ENCODE results near the gene SYT9. TPM values are rescaled to one million over a fixed set of nuclear protein-coding genes. Genes with fewer than 3 reads are reported as not detected.
A peak's percentile ranks its signal among the peaks of the same experiment; 100 is the strongest.

SYT9 gene
- total RNA-seq, 1 donor from 2014 or later: 0.18 TPM

DNA sequence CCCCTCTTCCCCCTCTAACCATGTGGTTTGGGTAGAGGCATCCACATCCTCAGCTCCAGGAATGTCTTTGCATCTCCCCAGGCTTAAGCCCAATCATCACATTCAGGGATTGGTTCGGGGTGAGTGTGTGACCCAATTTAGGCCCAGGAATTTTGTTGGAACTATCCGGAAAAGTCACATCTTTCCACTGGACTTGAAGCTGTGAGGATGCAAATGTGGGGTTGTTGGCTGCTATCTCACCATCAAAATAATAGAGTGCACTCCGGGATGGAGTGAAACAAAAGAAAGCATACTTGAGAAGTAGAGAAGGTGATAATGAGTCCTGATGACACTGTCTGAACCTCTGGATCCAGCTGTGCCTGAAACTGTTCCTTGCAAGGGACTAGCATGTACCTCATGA lies 199.8 kb downstream of the SYT9 start:
- Histone ChIP-seq H3K27ac (no peak overlapping the region), H3K27me3 (ENCODE audit: low read depth) (peaks cover 32% of the 10 kb centered on the region), H3K4me3 (no peak overlapping the region), H3K4me1 (no peaks in the 10 kb centered on the region), H3K36me3 (no peaks in the 10 kb centered on the region), H3K9me3 (no peaks in the 10 kb centered on the region)
- TF ChIP-seq, protein P1, sequence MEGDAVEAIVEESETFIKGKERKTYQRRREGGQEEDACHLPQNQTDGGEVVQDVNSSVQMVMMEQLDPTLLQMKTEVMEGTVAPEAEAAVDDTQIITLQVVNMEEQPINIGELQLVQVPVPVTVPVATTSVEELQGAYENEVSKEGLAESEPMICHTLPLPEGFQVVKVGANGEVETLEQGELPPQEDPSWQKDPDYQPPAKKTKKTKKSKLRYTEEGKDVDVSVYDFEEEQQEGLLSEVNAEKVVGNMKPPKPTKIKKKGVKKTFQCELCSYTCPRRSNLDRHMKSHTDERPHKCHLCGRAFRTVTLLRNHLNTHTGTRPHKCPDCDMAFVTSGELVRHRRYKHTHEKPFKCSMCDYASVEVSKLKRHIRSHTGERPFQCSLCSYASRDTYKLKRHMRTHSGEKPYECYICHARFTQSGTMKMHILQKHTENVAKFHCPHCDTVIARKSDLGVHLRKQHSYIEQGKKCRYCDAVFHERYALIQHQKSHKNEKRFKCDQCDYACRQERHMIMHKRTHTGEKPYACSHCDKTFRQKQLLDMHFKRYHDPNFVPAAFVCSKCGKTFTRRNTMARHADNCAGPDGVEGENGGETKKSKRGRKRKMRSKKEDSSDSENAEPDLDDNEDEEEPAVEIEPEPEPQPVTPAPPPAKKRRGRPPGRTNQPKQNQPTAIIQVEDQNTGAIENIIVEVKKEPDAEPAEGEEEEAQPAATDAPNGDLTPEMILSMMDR (IDR thresholded peaks at IDR 0.05): no peak
- DNase-seq (no peak), ATAC-seq (no peak)
- intact Hi-C loops (cut with DNase I): no loop called here

DNA sequence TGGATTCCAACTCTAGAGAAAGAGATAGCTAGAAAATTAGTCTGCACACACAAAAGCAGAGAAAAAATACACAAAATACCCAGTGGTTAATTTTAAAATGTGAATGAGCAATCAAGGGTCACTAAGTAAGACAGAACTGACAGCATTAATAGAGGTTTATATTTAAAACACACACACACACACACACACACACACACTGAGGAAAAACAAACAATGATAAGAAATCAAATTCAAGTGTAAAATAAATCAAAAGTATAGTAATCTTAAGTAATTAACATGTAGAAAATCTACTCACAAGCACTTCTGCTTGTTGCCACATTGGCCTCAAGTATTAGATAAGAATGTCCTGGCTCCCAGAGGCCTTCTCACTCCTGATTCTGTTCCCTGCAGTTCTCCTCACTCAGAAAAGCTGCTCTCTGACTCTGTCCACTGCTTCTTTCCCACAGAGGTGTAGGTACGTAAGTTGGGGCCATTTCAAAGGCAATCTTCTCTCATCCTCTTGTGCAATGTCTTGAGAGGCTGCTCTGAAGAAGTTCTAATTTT lies 200.3 kb downstream of the SYT9 start:
- H3K4me3 ChIP-seq: no peak overlapping the region
- DNase-seq (no peak), ATAC-seq (peak; percentile 71 to 89)
- intact Hi-C loops (cut with DNase I): no loop called here
- H3K9me3 ChIP-seq: no peaks in the 10 kb centered on the region
- no peak overlapping the region for H3K27ac ChIP-seq
- no peaks in the 10 kb centered on the region for H3K36me3 ChIP-seq
- H3K4me1 ChIP-seq: no peaks in the 10 kb centered on the region
- TF ChIP-seq, protein P1 (IDR thresholded peaks at IDR 0.05): no peak
- H3K27me3 ChIP-seq (ENCODE audit: low read depth): peaks cover 27% of the 10 kb centered on the region

DNA sequence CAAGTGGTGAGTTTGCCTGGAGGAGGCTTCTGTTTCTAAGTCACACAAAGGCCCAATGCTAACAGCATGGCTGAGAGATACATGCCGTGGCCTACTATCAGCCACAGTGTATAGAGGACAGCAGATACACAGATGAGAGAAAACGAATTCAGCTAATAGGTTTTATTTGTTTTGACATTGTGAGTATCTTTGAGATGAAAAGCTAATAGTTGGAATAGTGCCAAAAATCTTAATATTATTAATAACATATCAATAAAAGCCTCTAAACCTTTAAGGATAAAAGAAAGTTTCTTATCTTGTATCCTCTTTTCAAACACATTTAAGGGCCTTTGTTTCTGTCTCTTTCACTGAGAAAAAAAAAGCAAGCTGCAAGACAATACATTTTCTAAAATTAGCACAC lies 203.2 kb downstream of the SYT9 start:
- no peak for ATAC-seq
- H3K4me3 ChIP-seq: no peak overlapping the region
- H3K36me3 ChIP-seq: no peaks in the 10 kb centered on the region
- H3K27ac ChIP-seq: no peak overlapping the region
- no peaks in the 10 kb centered on the region for H3K9me3 ChIP-seq
- TF ChIP-seq, protein P1 (IDR thresholded peaks at IDR 0.05): no peak
- peaks cover 18% of the 10 kb centered on the region for H3K27me3 ChIP-seq (ENCODE audit: low read depth)
- no peak for DNase-seq
- intact Hi-C loops (cut with DNase I): no loop called here
- no peaks in the 10 kb centered on the region for H3K4me1 ChIP-seq

DNA sequence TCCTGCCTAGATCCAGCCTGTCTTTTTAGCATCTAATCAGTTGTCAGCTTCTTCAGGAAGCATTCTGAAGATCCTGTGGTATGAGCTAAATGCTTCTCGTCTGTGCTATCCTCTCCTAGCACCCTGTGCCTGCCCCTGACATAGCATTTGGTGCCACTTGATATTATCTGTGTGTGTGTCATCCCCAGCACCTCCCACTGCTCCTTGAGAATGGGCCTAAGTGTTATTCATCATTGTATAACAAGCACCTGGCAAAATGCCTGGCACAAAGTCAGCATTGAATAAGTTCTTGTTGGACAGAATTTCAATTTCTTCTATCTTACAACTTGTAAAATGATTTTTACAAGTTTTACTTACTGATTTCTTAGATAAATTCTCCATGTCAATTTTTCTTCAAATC lies 205.5 kb downstream of the SYT9 start:
- no peaks in the 10 kb centered on the region for H3K36me3 ChIP-seq
- no peak overlapping the region for H3K4me3 ChIP-seq
- H3K27ac ChIP-seq: no peak overlapping the region
- peaks cover 18% of the 10 kb centered on the region for H3K27me3 ChIP-seq (ENCODE audit: low read depth)
- H3K4me1 ChIP-seq: no peaks in the 10 kb centered on the region
- H3K9me3 ChIP-seq: no peaks in the 10 kb centered on the region
- DNase-seq: no peak
- TF ChIP-seq, protein P1 (IDR thresholded peaks at IDR 0.05): no peak
- intact Hi-C loops (cut with DNase I): no loop called here
- no peak for ATAC-seq

DNA sequence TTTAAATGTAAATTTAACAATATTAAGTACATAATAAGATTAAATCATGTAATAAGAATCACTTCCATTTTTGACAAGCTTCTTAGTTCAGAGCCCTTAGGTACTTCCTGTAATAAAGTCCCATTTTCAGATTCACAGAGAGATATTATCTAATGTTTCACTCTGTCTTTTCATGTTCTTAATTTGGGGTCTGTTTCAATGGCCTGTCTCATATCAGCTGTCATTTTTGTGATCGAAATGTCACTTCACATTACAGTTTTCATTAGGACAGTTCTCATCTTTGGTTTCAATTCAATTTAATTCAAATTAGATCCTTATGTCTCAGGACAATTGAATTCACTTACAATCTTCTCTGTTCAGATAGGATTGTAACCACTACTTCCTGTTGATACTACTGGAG lies 211.0 kb downstream of the SYT9 start:
- peaks cover 3% of the 10 kb centered on the region for H3K27me3 ChIP-seq (ENCODE audit: low read depth)

More for the DNA sequence above, 211.0 kb downstream of the SYT9 start:
- Histone ChIP-seq H3K9me3 (no peaks in the 10 kb centered on the region), H3K27ac (no peak overlapping the region), H3K36me3 (no peaks in the 10 kb centered on the region), H3K4me1 (no peaks in the 10 kb centered on the region), H3K4me3 (no peak overlapping the region)
- DNase-seq (no peak), ATAC-seq (no peak)
- TF ChIP-seq, protein P1 (IDR thresholded peaks at IDR 0.05): no peak
- intact Hi-C loops (cut with DNase I): no loop called here

All from lower lobe of right lung (tissue), 2 donors.